GM12891 (cell line): ENCODE data around the gene COL8A2.

Source experiments
- PAX5 ChIP-seq: IDR thresholded peaks from 2 replicates; pipeline ENCODE4 v1.6.1; 2011; ENCODE audit warnings: low read length, moderate library complexity, mild to moderate bottlenecking; ENCODE audit not compliant: insufficient read depth, severe bottlenecking
- POLR2A ChIP-seq: IDR thresholded peaks from 2 replicates; pipeline ENCODE4 v1.6.1; 2011; ENCODE audit warnings: low read depth, low read length, control low read depth
- POLR2AphosphoS5 ChIP-seq: IDR thresholded peaks from 2 replicates; pipeline ENCODE4 v1.6.1; 2011; ENCODE audit warnings: low read depth, low read length, control low read depth
- POU2F2 ChIP-seq: IDR thresholded peaks from 2 replicates; pipeline ENCODE4 v1.6.1; 2011; ENCODE audit warnings: low read depth, mild to moderate bottlenecking, control low read depth, low read length, moderate library complexity
- SPI1 ChIP-seq: IDR thresholded peaks from 2 replicates; pipeline ENCODE4 v1.6.1; 2011; ENCODE audit warnings: low read depth, low read length, control low read depth
- TAF1 ChIP-seq: IDR thresholded peaks from 2 replicates; pipeline ENCODE4 v1.6.1; 2011; ENCODE audit warnings: low read depth, low read length, control low read depth

GRCh38 chr1:36083219-36083618 is 41.8 kb downstream of the COL8A2 start:
- TF ChIP-seq POLR2A (no peak), SPI1 (no peak), POLR2AphosphoS5 (no peak), TAF1 (no peak), PAX5 (no peak), POU2F2 (no peak)
